LNCaP clone FGC (cell line): ENCODE measurements around the gene RCOR1.
"Not testable (repeated sequence)": the region's sequence is repeated elsewhere in the genome, so short reads cannot be mapped to it uniquely, and the experiment has no call there.

Source experiments
- DNase-seq: peaks from one replicate; pipeline ENCODE4 v3.0.0-alpha.2; 2011; ENCODE audit warnings: low read depth
- H3K4me3 ChIP-seq: 2 replicates; pipeline ENCODE4 v1.5.1; 2011; ENCODE audit warnings: mild to moderate bottlenecking, low read depth, low read length, control low read depth
- TF ChIP-seq, protein P1 (sequence below): IDR thresholded peaks from 2 replicates; pipeline ENCODE4 v1.5.1; 2012; ENCODE audit warnings: mild to moderate bottlenecking; ENCODE audit not compliant: control insufficient read depth, insufficient read depth; ENCODE audit errors: extremely low read depth

RCOR1 gene

DNA sequence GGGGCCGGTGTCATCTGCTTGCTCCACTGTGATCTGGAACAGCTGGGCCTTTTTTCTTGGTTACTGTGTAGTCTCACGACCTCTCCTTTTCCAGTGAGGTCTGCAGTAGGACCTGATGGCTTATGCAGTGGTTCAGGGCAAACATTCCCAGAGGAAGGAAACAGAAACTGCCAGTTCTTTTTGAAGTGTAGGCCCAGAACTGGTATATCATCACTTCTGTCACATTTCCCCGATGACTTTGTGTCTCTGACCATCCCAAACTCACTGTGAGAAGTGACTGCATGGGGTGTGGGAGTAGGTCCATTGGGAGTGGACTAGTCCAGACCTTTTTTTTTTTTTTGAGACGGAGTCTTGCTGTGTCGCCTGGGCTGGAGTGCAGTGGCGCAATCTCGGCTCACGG, 38.4 kb downstream of the RCOR1 start:
- TF ChIP-seq, protein P1, sequence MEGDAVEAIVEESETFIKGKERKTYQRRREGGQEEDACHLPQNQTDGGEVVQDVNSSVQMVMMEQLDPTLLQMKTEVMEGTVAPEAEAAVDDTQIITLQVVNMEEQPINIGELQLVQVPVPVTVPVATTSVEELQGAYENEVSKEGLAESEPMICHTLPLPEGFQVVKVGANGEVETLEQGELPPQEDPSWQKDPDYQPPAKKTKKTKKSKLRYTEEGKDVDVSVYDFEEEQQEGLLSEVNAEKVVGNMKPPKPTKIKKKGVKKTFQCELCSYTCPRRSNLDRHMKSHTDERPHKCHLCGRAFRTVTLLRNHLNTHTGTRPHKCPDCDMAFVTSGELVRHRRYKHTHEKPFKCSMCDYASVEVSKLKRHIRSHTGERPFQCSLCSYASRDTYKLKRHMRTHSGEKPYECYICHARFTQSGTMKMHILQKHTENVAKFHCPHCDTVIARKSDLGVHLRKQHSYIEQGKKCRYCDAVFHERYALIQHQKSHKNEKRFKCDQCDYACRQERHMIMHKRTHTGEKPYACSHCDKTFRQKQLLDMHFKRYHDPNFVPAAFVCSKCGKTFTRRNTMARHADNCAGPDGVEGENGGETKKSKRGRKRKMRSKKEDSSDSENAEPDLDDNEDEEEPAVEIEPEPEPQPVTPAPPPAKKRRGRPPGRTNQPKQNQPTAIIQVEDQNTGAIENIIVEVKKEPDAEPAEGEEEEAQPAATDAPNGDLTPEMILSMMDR = no peak
- H3K4me3 ChIP-seq = no peak overlapping the region

DNA sequence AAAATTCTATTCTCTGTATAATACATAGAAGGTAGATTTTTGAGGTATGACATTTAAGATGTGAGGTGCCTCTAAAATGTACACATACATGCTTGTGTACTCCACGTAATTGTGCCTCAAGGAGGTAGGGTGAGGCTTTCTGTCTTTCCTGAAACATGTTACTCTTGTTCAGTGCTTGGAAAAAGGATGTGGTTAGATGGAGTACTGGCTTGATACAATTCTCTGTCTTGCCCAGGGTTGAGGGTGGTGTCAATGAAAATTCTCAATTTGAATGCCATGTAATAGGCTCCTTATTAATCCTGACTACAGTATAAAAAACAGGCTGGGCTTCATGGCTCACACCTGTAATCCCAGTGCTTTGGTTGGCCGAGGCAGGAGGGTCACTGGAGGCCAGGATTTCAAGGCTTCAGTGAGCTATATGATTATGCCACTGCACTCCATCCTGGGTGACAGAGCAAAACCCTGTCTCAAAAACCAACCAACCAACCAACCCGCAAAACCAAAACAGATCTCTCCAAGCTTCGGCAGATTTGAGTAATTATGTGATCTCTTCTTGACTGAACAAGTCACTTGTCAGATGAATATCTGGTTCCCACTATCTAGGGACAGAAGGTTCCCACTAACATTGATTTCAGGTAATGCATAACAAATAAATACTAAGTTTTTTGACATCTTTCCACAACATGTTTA, 41.6 kb downstream of the RCOR1 start:
- TF ChIP-seq, protein P1 = no peak

More for the DNA sequence above, 38.4 kb downstream of the RCOR1 start:
- DNase-seq = no peak

DNA sequence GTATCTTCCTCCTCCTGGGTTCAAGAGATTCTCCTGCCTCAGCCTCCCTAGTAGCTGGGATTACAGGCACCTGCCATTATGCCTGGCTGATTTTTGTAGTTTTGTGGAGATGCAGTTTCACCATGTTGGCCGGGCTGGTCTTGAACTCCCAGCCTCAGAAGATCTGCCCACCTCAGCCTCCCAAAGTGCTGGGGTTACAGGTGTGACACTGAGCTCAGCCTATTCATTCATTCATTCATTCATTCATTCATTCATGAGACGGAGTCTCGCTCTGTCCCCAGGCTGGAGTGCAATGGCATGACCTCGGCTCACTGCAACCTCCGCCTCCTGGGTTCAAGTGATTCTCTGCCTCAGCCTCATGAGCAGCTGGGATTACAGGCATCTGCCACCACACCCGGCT, 47.2 kb downstream of the RCOR1 start:
- DNase-seq, H3K4me3 ChIP-seq: not testable (repeated sequence)

More for the DNA sequence above, 41.6 kb downstream of the RCOR1 start:
- no peak for DNase-seq
- H3K4me3 ChIP-seq = no peak overlapping the region

DNA sequence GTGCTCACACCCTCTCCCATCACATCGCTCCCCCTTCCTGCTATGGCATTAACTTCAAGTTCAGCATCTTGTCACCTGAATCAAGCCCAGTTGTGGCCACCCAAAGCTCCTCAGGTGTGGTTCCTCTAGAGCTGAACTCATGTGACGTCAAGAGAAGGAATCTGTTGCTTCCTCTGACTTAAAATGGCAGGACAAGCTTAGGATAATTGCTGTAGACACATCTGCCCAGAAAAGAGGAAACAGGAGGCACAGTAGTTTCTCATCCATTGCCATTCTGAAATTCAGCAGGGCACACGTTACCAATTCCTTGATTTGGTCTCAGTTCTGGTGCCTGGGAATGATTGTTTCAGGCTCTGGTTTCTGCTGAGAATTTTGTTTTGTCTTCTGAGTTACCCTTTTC, 52.1 kb downstream of the RCOR1 start:
- H3K4me3 ChIP-seq = no peak overlapping the region
- TF ChIP-seq, protein P1 = no peak
- DNase-seq = no peak

DNA sequence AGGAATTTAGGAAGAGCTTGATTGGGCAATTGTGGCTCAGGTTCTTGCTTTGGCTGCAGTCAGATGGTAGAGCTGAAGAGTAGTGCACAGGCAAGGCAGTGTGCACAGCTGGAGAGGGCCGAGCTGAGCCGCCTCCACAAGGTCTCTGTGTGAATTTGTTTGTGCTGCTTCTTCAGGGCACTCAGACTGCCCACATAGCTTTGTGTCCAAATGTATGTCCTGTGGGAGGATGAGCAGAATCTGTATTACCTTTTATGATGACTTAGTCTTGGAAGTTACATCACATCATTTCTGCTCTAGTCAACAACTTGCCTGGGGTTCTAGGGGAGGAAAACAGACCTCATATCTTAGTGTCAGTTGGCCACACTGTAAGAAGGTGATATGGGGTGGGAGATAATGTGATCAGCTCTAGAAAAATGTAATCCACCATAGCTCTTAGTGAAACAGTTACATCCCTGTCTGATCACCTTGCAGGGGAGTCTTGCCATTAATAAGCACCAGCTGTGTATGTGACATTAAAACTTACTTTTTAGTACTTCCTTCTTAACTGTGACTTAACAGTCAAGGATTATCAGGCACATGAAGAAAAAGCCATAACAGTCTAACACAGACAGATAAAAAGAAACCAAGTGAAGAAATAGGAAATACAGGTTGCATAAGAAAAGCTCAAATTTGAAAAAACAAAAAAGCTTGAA, 53.4 kb downstream of the RCOR1 start:
- no peak for DNase-seq
- TF ChIP-seq, protein P1 = no peak
- no peak overlapping the region for H3K4me3 ChIP-seq

DNA sequence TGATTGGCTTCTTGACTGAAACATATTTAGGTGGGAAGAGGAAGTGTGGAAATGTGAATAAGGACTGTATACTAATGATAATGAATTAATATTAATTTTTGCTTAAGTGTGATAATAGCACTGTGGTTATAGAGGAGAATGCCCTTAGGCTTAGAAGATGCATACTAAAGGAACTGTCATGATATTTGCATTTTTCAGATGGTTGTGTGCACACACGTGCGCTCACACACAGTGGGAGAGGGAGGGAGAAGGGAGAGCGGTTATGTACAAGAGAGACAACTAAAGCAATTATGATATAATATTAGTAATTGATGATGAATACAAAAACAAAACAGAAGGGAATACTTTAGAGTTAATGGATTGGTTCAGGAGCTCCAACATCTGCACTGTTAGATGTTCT, 54.2 kb downstream of the RCOR1 start:
- TF ChIP-seq, protein P1 = no peak

DNA sequence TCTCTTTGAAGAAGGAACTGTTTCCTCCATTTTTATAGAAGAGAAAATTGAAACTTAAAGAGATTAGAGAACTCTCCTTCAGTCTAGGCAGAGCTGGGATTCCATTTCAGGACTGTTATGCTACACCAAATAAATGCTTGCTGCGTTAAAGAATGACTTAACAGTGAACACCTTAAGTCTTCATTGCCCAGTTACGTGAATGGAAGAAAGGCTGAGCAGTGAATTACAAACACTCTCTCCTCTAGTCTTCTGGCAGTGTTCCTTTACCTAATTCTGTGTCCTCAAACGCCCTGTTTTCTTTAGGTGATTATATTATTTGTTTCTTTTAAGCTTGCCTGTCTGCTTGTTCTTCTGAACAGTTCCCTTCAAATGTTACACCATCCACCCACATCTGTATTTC, 59.7 kb downstream of the RCOR1 start:
- H3K4me3 ChIP-seq = peak overlapping the region; percentile 5; the same call in 1 of the 2 replicates
- DNase-seq = no peak
- TF ChIP-seq, protein P1 = no peak

More for the DNA sequence above, 54.2 kb downstream of the RCOR1 start:
- no peak overlapping the region for H3K4me3 ChIP-seq
- no peak for DNase-seq
